Measurements from ENCODE around the gene TCTN3.

The TCTN3 gene

GRCh38 chr10:95650232-95650631, 43.5 kb downstream of the TCTN3 start:
- DNase-seq (no peak), ATAC-seq (ENCODE audit: insufficient read depth, low read depth) (no peak)
- Histone ChIP-seq H4K20me1 (ENCODE audit: insufficient read depth, low read length) (peaks cover 14% of the 10 kb centered on the region), H2AFZ (ENCODE audit: low read depth, low read length) (no peak overlapping the region), H3K4me3 (ENCODE audit: low read depth in 1 of 2, low read length in 2 of 2) (no peak overlapping the region), H3K4me2 (ENCODE audit: insufficient read depth, low read length) (no peak overlapping the region), H3K9ac (ENCODE audit: low read depth, low read length) (no peak overlapping the region), H3K9me3 (ENCODE audit: insufficient read depth, low read length, severe bottlenecking) (peaks cover 4% of the 10 kb centered on the region), H3K27ac (ENCODE audit: low read length) (no peak overlapping the region), H3K4me1 (ENCODE audit: insufficient read depth, low read length) (peaks cover 13% of the 10 kb centered on the region), H3K27me3 (ENCODE audit: insufficient read depth, low read length, poor library complexity) (no peaks in the 10 kb centered on the region), H3K79me2 (ENCODE audit: insufficient read depth, low read length) (peaks cover 56% of the 10 kb centered on the region), H3K36me3 (ENCODE audit: insufficient read depth, low read length) (peaks cover 75% of the 10 kb centered on the region)
- TF ChIP-seq CTCF (IDR thresholded peaks at IDR 0.05; ENCODE audit: borderline replicate concordance, extremely low read depth, low read length, poor library complexity, severe bottlenecking), result no peak
- no peak for TF ChIP-seq EZH2 (IDR thresholded peaks at IDR 0.05; ENCODE audit: borderline replicate concordance, low read depth, low read length, severe bottlenecking)

GRCh38 chr10:95648138-95648537, 45.6 kb downstream of the TCTN3 start:
- H3K27ac ChIP-seq (ENCODE audit: low read length), result no peak overlapping the region
- peaks cover 15% of the 10 kb centered on the region for H4K20me1 ChIP-seq (ENCODE audit: insufficient read depth, low read length)
- no peaks in the 10 kb centered on the region for H3K4me1 ChIP-seq (ENCODE audit: insufficient read depth, low read length)
- no peak overlapping the region for H3K4me2 ChIP-seq (ENCODE audit: insufficient read depth, low read length)
- no peaks in the 10 kb centered on the region for H3K27me3 ChIP-seq (ENCODE audit: insufficient read depth, low read length, poor library complexity)
- H2AFZ ChIP-seq (ENCODE audit: low read depth, low read length), result no peak overlapping the region
- DNase-seq (no peak), ATAC-seq (ENCODE audit: insufficient read depth, low read depth) (no peak)
- peaks cover 4% of the 10 kb centered on the region for H3K9me3 ChIP-seq (ENCODE audit: insufficient read depth, low read length, severe bottlenecking)
- peaks cover 40% of the 10 kb centered on the region for H3K79me2 ChIP-seq (ENCODE audit: insufficient read depth, low read length)
- H3K9ac ChIP-seq (ENCODE audit: low read depth, low read length), result no peak overlapping the region
- peaks cover 74% of the 10 kb centered on the region for H3K36me3 ChIP-seq (ENCODE audit: insufficient read depth, low read length)
- no peak for TF ChIP-seq CTCF (IDR thresholded peaks at IDR 0.05; ENCODE audit: borderline replicate concordance, extremely low read depth, low read length, poor library complexity, severe bottlenecking)
- H3K4me3 ChIP-seq (ENCODE audit: low read depth in 1 of 2, low read length in 2 of 2), result no peak overlapping the region

GRCh38 chr10:95646160-95646559, 47.6 kb downstream of the TCTN3 start:
- no peaks in the 10 kb centered on the region for H3K4me1 ChIP-seq (ENCODE audit: insufficient read depth, low read length)
- H3K79me2 ChIP-seq (ENCODE audit: insufficient read depth, low read length), result peaks cover 28% of the 10 kb centered on the region; the same call in 1 of the 2 replicates
- no peak overlapping the region for H3K4me2 ChIP-seq (ENCODE audit: insufficient read depth, low read length)
- no peaks in the 10 kb centered on the region for H3K27me3 ChIP-seq (ENCODE audit: insufficient read depth, low read length, poor library complexity)
- H4K20me1 ChIP-seq (ENCODE audit: insufficient read depth, low read length), result peaks cover 21% of the 10 kb centered on the region
- no peak overlapping the region for H3K9ac ChIP-seq (ENCODE audit: low read depth, low read length)
- no peak overlapping the region for H3K4me3 ChIP-seq (ENCODE audit: low read depth in 1 of 2, low read length in 2 of 2)
- no peak for ATAC-seq (ENCODE audit: insufficient read depth, low read depth)
- no peak for TF ChIP-seq EZH2 (IDR thresholded peaks at IDR 0.05; ENCODE audit: borderline replicate concordance, low read depth, low read length, severe bottlenecking)
- TF ChIP-seq CTCF (IDR thresholded peaks at IDR 0.05; ENCODE audit: borderline replicate concordance, extremely low read depth, low read length, poor library complexity, severe bottlenecking), result no peak
- no peak overlapping the region for H3K27ac ChIP-seq (ENCODE audit: low read length)
- no peaks in the 10 kb centered on the region for H3K9me3 ChIP-seq (ENCODE audit: insufficient read depth, low read length, severe bottlenecking)
- no peak for DNase-seq
- no peak overlapping the region for H2AFZ ChIP-seq (ENCODE audit: low read depth, low read length)
- H3K36me3 ChIP-seq (ENCODE audit: insufficient read depth, low read length), result peaks cover 73% of the 10 kb centered on the region

- H3K27ac ChIP-seq (ENCODE audit: low read length), result no peak overlapping the region
- TF ChIP-seq CTCF (IDR thresholded peaks at IDR 0.05; ENCODE audit: borderline replicate concordance, extremely low read depth, low read length, poor library complexity, severe bottlenecking), result no peak
- TF ChIP-seq EZH2 (IDR thresholded peaks at IDR 0.05; ENCODE audit: borderline replicate concordance, low read depth, low read length, severe bottlenecking), result no peak
- no peaks in the 10 kb centered on the region for H3K27me3 ChIP-seq (ENCODE audit: insufficient read depth, low read length, poor library complexity)
- no peak overlapping the region for H3K4me3 ChIP-seq (ENCODE audit: low read depth in 1 of 2, low read length in 2 of 2)
- no peak overlapping the region for H3K9ac ChIP-seq (ENCODE audit: low read depth, low read length)
- peaks cover 21% of the 10 kb centered on the region; the same call in 1 of the 2 replicates for H3K79me2 ChIP-seq (ENCODE audit: insufficient read depth, low read length)
- H3K9me3 ChIP-seq (ENCODE audit: insufficient read depth, low read length, severe bottlenecking), result no peaks in the 10 kb centered on the region
- H4K20me1 ChIP-seq (ENCODE audit: insufficient read depth, low read length), result peaks cover 21% of the 10 kb centered on the region
- H3K4me1 ChIP-seq (ENCODE audit: insufficient read depth, low read length), result no peaks in the 10 kb centered on the region
- H3K4me2 ChIP-seq (ENCODE audit: insufficient read depth, low read length), result no peak overlapping the region
- peaks cover 74% of the 10 kb centered on the region for H3K36me3 ChIP-seq (ENCODE audit: insufficient read depth, low read length)
- DNase-seq, result no peak
- ATAC-seq (ENCODE audit: insufficient read depth, low read depth), result no peak
- no peak overlapping the region for H2AFZ ChIP-seq (ENCODE audit: low read depth, low read length)
Measured at GRCh38 chr10:95644901-95645300, 48.8 kb downstream of the TCTN3 start.
